ENCODE results near the gene ACKR4.

ACKR4 gene

DNA sequence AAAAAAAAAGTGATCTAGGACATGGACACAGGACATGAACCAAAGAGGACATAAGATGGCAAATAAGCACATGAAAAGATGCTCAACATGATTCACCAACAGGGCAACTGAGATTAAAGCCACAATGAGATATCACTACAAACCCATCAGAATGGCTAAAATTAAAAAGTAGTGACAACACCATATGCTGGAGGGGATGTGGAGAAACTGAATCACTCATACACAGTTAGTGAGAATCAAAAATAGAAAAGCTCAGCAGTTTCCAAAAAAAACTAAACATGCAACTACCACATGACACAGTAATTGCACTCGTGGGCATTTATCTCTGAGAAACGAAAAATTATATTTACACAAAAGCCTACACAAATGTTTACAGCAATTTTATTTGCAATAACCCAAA, 27.9 kb upstream of the ACKR4 start:
- H3K27ac ChIP-seq = no peak overlapping the region
- no peak for DNase-seq (ENCODE audit: low spot score)
- ChIA-PET CTCF (no interaction called here), POLR2A (ENCODE audit: low non-redundant PET) (no interaction called here)
- TF ChIP-seq, protein P1, sequence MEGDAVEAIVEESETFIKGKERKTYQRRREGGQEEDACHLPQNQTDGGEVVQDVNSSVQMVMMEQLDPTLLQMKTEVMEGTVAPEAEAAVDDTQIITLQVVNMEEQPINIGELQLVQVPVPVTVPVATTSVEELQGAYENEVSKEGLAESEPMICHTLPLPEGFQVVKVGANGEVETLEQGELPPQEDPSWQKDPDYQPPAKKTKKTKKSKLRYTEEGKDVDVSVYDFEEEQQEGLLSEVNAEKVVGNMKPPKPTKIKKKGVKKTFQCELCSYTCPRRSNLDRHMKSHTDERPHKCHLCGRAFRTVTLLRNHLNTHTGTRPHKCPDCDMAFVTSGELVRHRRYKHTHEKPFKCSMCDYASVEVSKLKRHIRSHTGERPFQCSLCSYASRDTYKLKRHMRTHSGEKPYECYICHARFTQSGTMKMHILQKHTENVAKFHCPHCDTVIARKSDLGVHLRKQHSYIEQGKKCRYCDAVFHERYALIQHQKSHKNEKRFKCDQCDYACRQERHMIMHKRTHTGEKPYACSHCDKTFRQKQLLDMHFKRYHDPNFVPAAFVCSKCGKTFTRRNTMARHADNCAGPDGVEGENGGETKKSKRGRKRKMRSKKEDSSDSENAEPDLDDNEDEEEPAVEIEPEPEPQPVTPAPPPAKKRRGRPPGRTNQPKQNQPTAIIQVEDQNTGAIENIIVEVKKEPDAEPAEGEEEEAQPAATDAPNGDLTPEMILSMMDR (conservative IDR thresholded peaks at IDR 0.05; ENCODE audit: low read depth) = no peak

DNA sequence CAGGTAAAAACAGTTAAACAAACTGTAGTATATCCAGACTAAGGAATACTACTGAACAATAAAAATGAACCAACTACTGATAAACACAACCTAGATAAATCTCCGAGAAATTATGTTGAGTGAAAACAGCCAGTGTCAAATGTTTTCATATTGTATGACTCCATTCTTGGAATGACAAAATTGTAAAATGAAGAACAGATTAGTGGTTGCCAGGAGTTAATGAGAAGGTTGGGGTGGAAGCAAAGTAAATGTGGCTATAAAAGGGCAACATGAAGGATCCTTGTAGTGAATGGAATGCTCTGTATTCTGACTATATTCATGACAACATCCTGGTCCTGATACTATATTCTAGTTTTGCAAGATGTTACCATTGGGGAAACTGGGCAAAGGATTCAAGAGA, 27.5 kb upstream of the ACKR4 start:
- POLR2A ChIA-PET (ENCODE audit: low non-redundant PET) = no interaction called here
- H3K27ac ChIP-seq = no peak overlapping the region
- TF ChIP-seq, protein P1 (conservative IDR thresholded peaks at IDR 0.05; ENCODE audit: low read depth) = no peak
- CTCF ChIA-PET = no interaction called here
- no peak for DNase-seq (ENCODE audit: low spot score)

DNA sequence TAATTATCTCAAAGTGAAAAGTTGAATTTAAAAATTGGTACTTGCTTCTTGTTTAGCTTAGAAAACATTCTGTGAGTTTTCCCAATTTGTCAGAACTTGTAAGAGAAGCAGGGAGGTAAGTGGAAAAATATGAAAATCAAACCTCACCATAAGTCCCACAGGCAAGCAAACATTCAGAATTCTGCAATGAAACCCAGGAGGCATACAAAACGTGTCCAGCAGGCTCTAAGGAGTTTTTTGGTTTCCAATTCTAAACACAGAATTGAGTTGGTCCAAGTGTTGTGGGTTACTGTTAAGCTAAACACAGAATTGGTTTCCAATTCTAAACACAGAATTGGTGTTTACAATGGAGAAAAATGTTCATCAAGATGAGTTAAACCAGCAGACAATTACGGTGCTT, 27.1 kb upstream of the ACKR4 start:
- ChIA-PET POLR2A (ENCODE audit: low non-redundant PET) (no interaction called here), CTCF (interaction anchor here (0.5 kb wide), 1 partner anchor 24 kb away, joined by 3 read pairs; no protein-coding TSS in a partner anchor)
- H3K27ac ChIP-seq = no peak overlapping the region
- TF ChIP-seq, protein P1 (conservative IDR thresholded peaks at IDR 0.05; ENCODE audit: low read depth) = no peak
- DNase-seq (ENCODE audit: low spot score) = no peak

DNA sequence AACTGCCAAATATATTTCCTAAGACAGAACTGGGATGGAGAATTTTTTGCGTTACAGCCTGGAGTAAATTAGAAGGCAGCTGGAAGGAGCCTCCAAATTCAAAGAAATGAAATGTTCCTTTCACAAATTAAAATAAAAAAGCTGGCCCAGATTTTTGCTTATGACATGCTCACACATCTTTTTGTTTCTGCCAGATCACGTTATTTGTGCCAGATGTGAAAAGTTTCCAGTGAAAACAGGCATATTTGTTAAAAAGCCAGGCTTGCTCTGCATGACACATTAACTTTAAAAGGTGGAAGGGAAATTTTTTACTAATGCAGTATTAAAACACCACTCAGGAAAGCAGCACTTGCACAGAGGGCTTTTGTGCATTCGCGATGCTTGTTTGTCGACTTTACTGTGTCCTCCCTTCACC, 23.3 kb upstream of the ACKR4 start:
- POLR2A ChIA-PET (ENCODE audit: low non-redundant PET) = no interaction called here
- DNase-seq (ENCODE audit: low spot score) = no peak
- no peak overlapping the region for H3K27ac ChIP-seq
- CTCF ChIA-PET = interaction anchor here (0.6 kb wide), 1 partner anchor 23 kb away, joined by 4 read pairs; the partner anchor contains the start of gene ACKR4
- TF ChIP-seq, protein P1 (conservative IDR thresholded peaks at IDR 0.05; ENCODE audit: low read depth) = no peak

DNA sequence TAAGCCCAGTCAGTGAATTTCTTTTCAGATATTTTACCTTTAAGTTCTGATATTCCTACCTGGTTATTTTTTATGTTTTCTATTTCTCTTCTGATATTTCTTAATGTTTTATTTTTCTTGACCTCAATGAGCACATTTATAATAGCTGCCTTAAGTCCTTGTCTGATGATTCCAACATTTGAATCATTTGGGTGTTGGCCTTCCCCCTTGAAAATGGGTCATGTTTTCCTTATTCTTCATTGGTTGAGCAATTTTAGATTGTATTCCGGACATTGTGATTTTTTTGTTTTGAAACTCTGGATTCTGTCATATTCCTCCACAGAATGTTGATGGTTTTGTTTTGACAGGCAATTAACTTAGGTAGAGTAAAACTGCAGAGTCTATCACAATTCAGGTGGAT, 9.7 kb upstream of the ACKR4 start:
- CTCF ChIA-PET = no interaction called here
- TF ChIP-seq, protein P1 (conservative IDR thresholded peaks at IDR 0.05; ENCODE audit: low read depth) = no peak
- POLR2A ChIA-PET (ENCODE audit: low non-redundant PET) = no interaction called here

DNA sequence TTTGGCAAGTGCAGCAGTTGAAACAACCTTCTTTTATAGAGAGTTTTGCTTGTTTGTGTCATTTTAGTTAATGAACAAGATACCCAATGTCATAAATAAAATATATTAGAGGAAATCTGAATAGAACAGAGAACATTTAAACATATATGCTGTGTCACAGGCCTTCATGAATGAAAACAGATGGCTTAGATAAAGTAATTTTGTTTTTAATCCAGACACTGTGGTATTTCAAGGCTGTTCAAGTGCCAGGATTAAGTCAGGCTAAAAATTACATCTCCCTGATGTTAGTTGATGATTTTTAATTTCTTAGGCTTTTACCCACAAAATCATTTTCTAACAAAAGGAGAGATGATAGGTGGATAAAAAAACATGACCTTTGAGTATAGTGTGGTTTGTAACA, 4.9 kb upstream of the ACKR4 start:
- no peak overlapping the region for H3K27ac ChIP-seq
- no peak for DNase-seq (ENCODE audit: low spot score)
- ChIA-PET POLR2A (ENCODE audit: low non-redundant PET) (no interaction called here), CTCF (no interaction called here)
- TF ChIP-seq, protein P1 (conservative IDR thresholded peaks at IDR 0.05; ENCODE audit: low read depth) = no peak

More for the DNA sequence above, 9.7 kb upstream of the ACKR4 start:
- DNase-seq (ENCODE audit: low spot score) = no peak
- no peak overlapping the region for H3K27ac ChIP-seq
